Naive thymus-derived CD8-positive, alpha-beta T cell (primary cell): Measurements from ENCODE around the gene PPP1R18. TPM values are rescaled to one million over a fixed set of nuclear protein-coding genes. Genes with fewer than 3 reads are reported as not detected.
A peak's percentile ranks its signal among the peaks of the same experiment; 100 is the strongest.
"Not testable (repeated sequence)": the region's sequence is repeated elsewhere in the genome, so short reads cannot be mapped to it uniquely, and the experiment has no call there.

ENCODE experiments used
- ATAC-seq, 2 donors: fragments of 150-1000 bp; cut with Tn5 transposase in 1 of 2; sonication (Bioruptor Pico), chemical (Tn5 transposase) in 1 of 2; 1 replicate in 1 of 2; 2 replicates in 1 of 2; pipeline ENCODE4 v1.10.0; 2021; ENCODE audit warnings: mild to moderate bottlenecking in 2 of 2, moderate library complexity in 2 of 2
- POLR2A ChIA-PET: fragments of 350-600 bp; sonication (Branson Sonifier 250); formaldehyde crosslinking; loops from one replicate; lab custom pipeline; 2021; ENCODE audit warnings: antibody characterized with exemption; lab: Charles Lee
- DNase-seq, 10 donors: peaks; one replicate each; pipeline versions ENCODE4 v3.0.0 to v3.0.0-alpha.2; 2020 to 2022
- H3K27ac Mint-ChIP-seq, 10 donors: one replicate each; pipeline ENCODE4 v1.8.0; 2020 to 2022; ENCODE audit warnings: mild to moderate bottlenecking in 10 of 10, mixed read lengths in 10 of 10, moderate library complexity in 4 of 10, inconsistent platforms in 1 of 10
- H3K27me3 Mint-ChIP-seq, 5 donors: one replicate each; pipeline ENCODE4 v1.8.0; 2021 to 2022; ENCODE audit warnings: mixed read lengths in 5 of 5
- H3K36me3 Mint-ChIP-seq, 3 donors: one replicate each; pipeline ENCODE4 v1.8.0; 2020 to 2022; ENCODE audit warnings: mixed read lengths in 3 of 3, mild to moderate bottlenecking in 2 of 3, inconsistent platforms in 1 of 3
- H3K4me1 Mint-ChIP-seq, 4 donors: one replicate each; pipeline ENCODE4 v1.8.0; 2021 to 2022; ENCODE audit warnings: mixed read lengths in 4 of 4
- H3K4me3 Mint-ChIP-seq, 10 donors: one replicate each; pipeline ENCODE4 v1.8.0; 2020 to 2022; ENCODE audit warnings: mild to moderate bottlenecking in 10 of 10, mixed read lengths in 10 of 10, moderate library complexity in 6 of 10, inconsistent platforms in 1 of 10
- H3K9me3 Mint-ChIP-seq, 9 donors: one replicate each; pipeline ENCODE4 v1.8.0; 2020 to 2022; ENCODE audit warnings: mixed read lengths in 9 of 9, mild to moderate bottlenecking in 3 of 9, inconsistent platforms in 1 of 9, moderate library complexity in 1 of 9
- polyA plus RNA-seq, 3 donors: library from polyadenylated mRNA; unstranded; fragments of 300-500 nt; fragmentation: Illumina TruSeq; gene quantifications; one replicate each; pipeline ENCODE4 v1.2.3, GENCODE V29; 2021
- total RNA-seq, 8 experiments: library from RNA in 2 of 8; stranded (reverse) in 2 of 8; gene quantifications; one replicate each; pipeline ENCODE4 v1.2.3 and lab custom pipeline; 2021 to 2026

PPP1R18 gene
- total and polyA plus RNA-seq, 5 experiments from 2014 or later: 79.0 to 98.6 (median 82.0) TPM

DNA sequence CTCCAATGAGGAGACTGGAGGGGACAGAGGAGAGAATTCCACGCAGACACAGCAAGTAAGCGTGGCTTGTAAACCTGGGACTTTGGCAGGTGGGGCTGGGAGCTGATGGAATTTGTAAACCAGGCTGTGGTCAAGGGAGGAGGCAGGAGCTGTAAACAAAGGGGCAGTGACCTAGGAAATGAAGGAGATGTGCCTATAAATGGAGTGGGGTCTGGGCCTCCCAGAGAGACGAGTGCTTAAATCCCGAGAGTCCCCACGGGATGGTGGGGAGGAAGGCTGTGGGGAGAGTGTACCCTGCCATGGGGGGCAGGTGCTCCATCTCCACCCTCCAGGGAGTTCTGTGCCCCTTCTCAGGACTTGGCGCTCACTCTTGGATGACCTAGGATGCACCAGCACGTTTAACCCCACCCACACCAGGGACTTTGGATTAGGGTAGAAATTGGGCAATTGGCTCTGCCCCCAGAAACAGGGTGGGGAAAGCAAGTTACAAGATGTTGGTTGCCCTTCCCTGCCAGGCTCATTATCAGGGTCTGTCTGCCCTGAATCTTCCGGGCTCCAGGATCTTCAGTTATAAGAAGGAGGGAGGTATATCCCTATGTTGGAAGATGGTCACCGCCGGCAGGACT, 9.7 kb downstream of the PPP1R18 start:
- Mint-ChIP-seq H3K9me3 (no peaks in the 10 kb centered on the region), H3K4me3 (peak overlapping the region in 1 of 10 donors; percentile 26), H3K27ac (peak overlapping the region in 9 of 10 donors; percentile 13 to 87 (median 66)), H3K36me3 (peaks cover 5 to 54% (median 16%) of the 10 kb centered on the region in 3 donors), H3K4me1 (peaks cover 17 to 59% (median 53%) of the 10 kb centered on the region in 4 donors), H3K27me3 (no peaks in the 10 kb centered on the region)
- ATAC-seq: no peak
- no peak for DNase-seq
- POLR2A ChIA-PET: interaction anchor here (15.2 kb wide), 1 partner anchor 41 kb away, joined by 594 read pairs; the partner anchor contains the start of genes MDC1 and TUBB

DNA sequence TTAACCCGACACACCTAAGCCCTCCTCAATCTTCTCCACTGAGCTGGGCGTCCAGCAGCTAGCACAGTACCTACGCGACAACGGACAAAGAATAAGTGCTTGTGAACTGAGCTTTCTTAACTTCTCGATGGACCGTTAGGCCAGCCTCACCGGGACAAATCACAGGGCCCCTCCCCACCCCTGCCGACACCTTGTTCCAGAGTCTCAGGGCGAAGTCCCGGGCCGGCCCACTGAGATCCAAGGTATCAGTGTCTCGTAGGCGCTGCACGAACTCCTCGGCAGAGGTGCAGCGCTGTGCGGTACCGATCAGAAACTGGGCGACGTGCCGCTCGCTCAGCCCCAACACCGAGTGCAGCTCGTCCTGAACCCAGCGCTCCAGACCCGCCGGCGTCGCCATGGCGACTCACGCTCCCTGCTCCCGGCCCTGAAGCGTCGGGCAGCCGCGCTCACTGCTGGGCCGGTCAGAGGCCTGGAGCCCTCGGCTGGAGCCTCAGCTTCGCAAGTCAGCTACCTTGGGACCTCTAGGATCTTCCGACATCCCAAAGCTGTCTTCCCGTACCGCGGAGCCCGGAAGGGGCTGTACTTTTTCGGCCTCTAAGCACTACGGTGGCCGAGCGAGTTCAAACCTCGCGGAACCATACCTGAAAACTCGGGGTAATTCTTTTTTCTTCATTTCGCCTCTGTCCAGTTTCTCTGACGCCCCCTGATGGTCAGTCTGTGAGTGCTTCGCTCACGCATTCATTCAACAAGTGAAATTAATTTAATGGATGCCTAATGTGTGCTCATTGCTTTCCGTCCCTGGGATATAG, 13.8 kb downstream of the PPP1R18 start, which contains the start of gene DHX16:
TSS of gene DHX16 (minus strand) at position 562 of the 809 bp plus-strand sequence. CDS start at position 397, 165 bp downstream.
- H3K27ac Mint-ChIP-seq: peak within 1 kb of the TSS; percentile 74 to 96 (median 90)
- no peaks in the 10 kb centered on the region for H3K27me3 Mint-ChIP-seq
- DNase-seq (peak; percentile 76 to 94 (median 86)), ATAC-seq (peak; percentile 80 to 85)
- POLR2A ChIA-PET: interaction anchor here (0.7 to 15.2 kb wide), 18 partner anchors 10 to 243 kb away, joined by 3 to 594 read pairs (median 3); partner anchors contain the start of genes C6orf136, GNL1, MDC1 and MRPS18B
- no peaks in the 10 kb centered on the region for H3K9me3 Mint-ChIP-seq
- peaks cover 7 to 49% (median 12%) of the 10 kb centered on the region in 3 donors for H3K36me3 Mint-ChIP-seq
- H3K4me1 Mint-ChIP-seq: peaks cover 23 to 46% (median 41%) of the 10 kb centered on the region in 4 donors
- peak within 1 kb of the TSS; percentile 76 to 95 (median 90) for H3K4me3 Mint-ChIP-seq

DNA sequence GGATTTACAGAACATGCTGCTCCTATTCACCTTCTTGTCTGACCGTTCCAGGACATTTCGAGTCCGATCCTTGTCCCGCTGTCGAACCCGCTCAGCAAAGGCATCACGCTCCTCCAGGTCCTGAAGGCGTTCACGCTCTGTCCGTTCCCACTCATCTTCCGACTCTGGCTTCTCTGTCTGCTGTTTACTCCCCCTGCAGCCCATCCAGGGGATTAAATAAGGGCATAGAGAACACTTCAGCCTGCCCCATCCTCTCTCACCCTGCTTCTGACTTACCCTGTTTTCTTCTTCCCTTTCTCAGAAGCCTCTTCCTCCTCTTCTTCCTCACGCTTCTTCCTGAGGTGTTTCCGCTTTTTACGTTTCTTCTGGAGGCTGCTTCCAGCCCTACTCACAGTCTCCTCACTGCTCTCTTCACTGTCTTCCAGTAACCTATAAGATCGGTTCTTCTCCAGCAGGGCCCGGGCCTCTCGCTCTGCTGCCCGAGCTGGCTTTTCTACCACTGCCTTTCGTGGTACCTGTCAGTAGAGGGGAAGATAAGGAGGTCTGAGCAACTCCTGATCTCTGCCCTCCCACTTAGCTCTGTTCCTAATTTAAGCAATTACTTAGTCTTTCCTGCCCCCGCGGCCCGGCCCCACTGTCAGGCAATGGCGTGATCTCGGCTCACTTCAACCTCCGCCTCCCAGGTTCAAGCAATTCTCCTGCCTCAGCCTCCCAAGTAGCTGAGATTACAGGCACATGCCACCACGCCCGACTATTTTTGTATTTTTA, 15.5 kb downstream of the PPP1R18 start:
- H3K27ac Mint-ChIP-seq: peak overlapping the region; percentile 47 to 83 (median 62)
- ATAC-seq: no peak
- peak overlapping the region; percentile 68 to 91 (median 86) for H3K4me3 Mint-ChIP-seq
- H3K4me1 Mint-ChIP-seq: peaks cover 25 to 47% (median 38%) of the 10 kb centered on the region in 4 donors
- no peaks in the 10 kb centered on the region for H3K27me3 Mint-ChIP-seq
- no peak for DNase-seq
- POLR2A ChIA-PET: interaction anchor here (0.6 to 15.2 kb wide), 9 partner anchors 10 to 345 kb away, joined by 3 to 594 read pairs (median 5); partner anchors contain the start of genes MDC1, MRPS18B, PPP1R10 and TUBB
- H3K36me3 Mint-ChIP-seq: peaks cover 4 to 50% (median 9%) of the 10 kb centered on the region in 3 donors
- no peaks in the 10 kb centered on the region for H3K9me3 Mint-ChIP-seq

DNA sequence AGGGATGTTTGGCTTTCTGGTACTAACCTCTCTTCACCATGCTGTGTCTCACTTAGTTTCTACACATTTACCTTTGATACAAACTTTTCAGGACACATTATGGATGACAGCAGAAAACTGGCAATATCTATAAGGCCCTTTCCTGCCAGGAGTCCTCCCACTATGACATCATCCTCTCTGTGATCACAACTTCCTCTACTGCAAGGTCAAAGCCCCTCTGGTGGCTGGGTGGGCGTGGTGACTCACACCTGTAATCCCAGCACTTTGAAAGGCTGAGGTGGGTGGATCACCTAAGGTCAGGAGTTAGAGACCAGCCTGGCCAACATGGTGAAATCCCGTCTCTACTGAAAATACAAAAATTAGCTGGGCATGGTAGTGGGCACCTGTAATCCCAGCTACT, 20.1 kb downstream of the PPP1R18 start:
- Mint-ChIP-seq H3K36me3 (peaks cover 4 to 90% (median 29%) of the 10 kb centered on the region in 3 donors), H3K27ac (peak overlapping the region in 8 of 10 donors; percentile 25 to 80 (median 59)), H3K4me1 (peaks cover 20 to 33% (median 27%) of the 10 kb centered on the region in 4 donors)
- DNase-seq, H3K27me3 Mint-ChIP-seq, H3K4me3 Mint-ChIP-seq, POLR2A ChIA-PET, H3K9me3 Mint-ChIP-seq, ATAC-seq: not testable (repeated sequence)

DNA sequence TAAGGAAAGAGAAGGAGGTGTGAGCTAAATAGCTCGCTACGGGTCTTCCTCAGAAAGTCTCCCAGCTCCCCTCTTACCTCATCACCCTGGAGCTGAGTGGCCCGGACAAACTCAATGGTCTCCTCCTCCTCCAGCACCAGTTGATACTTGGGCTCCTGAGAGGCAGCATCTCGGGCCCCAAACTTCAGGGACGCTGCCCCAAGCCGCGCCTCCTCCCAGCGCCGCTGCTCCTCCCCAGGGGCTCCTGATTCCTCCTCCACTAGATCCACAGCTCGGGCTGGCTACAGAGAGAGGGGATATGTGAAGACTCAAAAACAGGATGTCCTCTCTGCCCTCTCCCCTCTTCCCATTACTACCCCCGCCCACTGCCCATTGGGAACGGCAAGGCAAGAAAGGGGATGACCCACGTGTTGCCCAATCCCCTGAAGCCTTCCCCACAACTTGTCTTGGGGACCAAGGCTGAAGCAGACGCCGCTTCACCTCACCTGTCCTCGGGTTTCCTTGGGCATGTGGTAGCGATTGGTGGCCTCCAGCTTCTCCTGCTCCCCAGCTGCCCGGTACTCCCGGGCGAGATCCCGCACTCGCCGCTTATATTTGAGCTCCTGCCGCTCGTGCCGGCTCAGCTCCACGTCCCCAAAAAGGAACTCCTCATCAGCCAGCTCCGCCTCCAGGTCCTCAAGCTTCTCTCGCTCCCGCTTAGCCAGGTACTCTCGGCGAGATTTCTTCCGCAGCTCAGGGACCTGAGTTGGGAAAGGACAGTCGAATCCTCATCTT, 21.3 kb downstream of the PPP1R18 start:
- H3K4me1 Mint-ChIP-seq: peaks cover 11 to 22% (median 16%) of the 10 kb centered on the region in 4 donors
- no peak overlapping the region for H3K27ac Mint-ChIP-seq
- H3K27me3 Mint-ChIP-seq: no peaks in the 10 kb centered on the region
- no peak overlapping the region for H3K4me3 Mint-ChIP-seq
- DNase-seq (no peak), ATAC-seq (no peak)
- H3K9me3 Mint-ChIP-seq: no peaks in the 10 kb centered on the region
- H3K36me3 Mint-ChIP-seq: peaks cover 4 to 89% (median 28%) of the 10 kb centered on the region in 3 donors
- POLR2A ChIA-PET: interaction anchor here (0.7 kb wide), 1 partner anchor 47 kb away, joined by 3 read pairs; the partner anchor contains the start of genes MRPS18B and PPP1R10

DNA sequence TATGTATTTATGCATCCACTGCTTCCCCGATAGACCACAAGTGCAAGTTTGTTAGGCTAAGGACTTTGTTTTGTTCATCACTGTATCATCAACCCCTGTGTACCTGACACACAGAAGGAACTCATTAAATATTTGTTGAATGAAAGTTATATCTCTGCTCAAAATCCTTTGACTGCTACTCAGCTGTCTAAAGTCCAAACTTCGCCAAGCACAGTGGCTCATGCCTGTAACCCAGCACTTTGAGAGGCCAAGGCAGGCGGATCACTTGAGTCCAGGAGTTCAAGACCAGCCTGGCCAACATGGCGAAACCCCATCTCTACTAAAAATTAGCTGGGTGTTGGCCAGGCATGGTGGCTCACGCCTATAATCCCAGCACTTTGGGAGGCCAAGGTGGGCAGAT, 28.5 kb downstream of the PPP1R18 start:
- not testable (repeated sequence) for H3K9me3 Mint-ChIP-seq, DNase-seq, ATAC-seq, H3K4me3 Mint-ChIP-seq, H3K27me3 Mint-ChIP-seq
- Mint-ChIP-seq H3K36me3 (peaks cover 7 to 95% (median 24%) of the 10 kb centered on the region in 3 donors), H3K4me1 (peaks cover 0 to 14% (median 10%) of the 10 kb centered on the region in 4 donors), H3K27ac (peak overlapping the region in 4 of 10 donors; percentile 27 to 64 (median 48))
- POLR2A ChIA-PET: interaction anchor here (0.7 kb wide), 2 partner anchors 76 to 94 kb away, joined by 3 to 5 read pairs; no protein-coding TSS in a partner anchor

DNA sequence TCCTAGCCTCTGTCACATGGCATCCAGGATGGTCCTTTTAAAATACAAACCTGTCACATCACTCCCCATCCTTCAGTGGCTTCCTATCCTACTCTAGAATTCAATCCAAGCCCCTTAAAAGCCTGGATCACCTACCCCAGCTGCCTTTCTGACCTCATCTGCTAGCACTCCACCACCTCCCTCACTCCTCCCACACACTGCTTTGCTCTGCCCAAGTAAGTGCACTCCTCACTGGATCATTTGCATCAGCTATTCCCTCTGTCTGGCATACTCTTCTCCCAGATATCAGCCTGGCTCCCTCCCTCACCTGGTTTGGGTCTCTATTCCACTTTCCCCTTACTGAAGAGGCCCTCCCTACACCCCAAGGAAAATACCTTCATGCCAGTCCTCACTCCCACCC, 29.0 kb downstream of the PPP1R18 start:
- Mint-ChIP-seq H3K4me3 (no peak overlapping the region), H3K27ac (peak overlapping the region in 6 of 10 donors; percentile 27 to 73 (median 48)), H3K9me3 (no peaks in the 10 kb centered on the region), H3K27me3 (no peaks in the 10 kb centered on the region), H3K36me3 (peaks cover 7 to 95% (median 21%) of the 10 kb centered on the region in 3 donors), H3K4me1 (peaks cover 0 to 14% (median 9%) of the 10 kb centered on the region in 4 donors)
- DNase-seq (no peak), ATAC-seq (no peak)
- POLR2A ChIA-PET: interaction anchor here (0.7 kb wide), 1 partner anchor 94 kb away, joined by 3 read pairs; no protein-coding TSS in a partner anchor

DNA sequence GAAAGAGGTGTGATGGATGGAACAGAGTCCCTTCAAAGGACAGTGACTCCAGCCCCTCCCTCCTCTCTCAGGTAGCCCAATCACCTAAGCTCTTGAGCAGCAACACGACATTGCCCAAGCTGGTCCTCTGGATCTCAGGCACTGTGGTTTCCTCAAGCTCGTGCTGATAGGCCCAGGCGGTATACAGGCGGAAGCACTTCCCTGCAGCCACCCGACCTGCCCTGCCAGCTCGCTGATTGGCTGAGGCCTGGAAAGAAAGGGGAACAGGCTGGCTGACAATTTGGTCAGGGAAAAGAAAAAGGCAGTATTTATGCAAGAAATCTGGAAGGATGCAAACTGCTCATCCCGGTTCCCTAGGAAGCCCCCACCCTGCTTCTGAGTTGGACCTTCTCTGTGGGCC, 29.9 kb downstream of the PPP1R18 start:
- POLR2A ChIA-PET: no interaction called here
- Mint-ChIP-seq H3K4me3 (no peak overlapping the region), H3K4me1 (peaks cover 0 to 9% (median 6%) of the 10 kb centered on the region in 4 donors), H3K9me3 (no peaks in the 10 kb centered on the region), H3K27me3 (no peaks in the 10 kb centered on the region), H3K36me3 (peaks cover 7 to 95% (median 13%) of the 10 kb centered on the region in 3 donors), H3K27ac (peak overlapping the region in 1 of 10 donors; percentile 74)
- DNase-seq (no peak), ATAC-seq (no peak)

DNA sequence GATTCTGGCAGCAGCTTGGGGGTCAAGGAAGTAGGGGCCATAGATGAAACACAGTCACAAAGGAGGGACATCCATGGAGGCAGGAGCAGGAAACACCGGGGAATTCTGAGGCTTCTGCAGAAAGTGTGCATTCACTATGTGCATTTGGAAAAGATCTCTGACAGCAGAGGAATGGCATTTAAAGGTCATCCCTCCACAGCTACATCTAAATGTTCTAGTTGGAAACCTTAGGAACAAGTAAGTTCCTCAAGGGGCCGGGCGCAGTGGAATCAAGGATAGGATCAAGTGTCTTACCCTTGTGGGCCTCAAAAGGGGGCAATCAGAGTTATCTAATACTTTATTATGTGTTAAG, 30.7 kb downstream of the PPP1R18 start:
- POLR2A ChIA-PET: no interaction called here
- no peaks in the 10 kb centered on the region for H3K27me3 Mint-ChIP-seq
- no peak for DNase-seq
- H3K27ac Mint-ChIP-seq: peak overlapping the region in 8 of 10 donors; percentile 21 to 73 (median 44)
- H3K36me3 Mint-ChIP-seq: peaks cover 7 to 95% (median 17%) of the 10 kb centered on the region in 3 donors
- H3K9me3 Mint-ChIP-seq: no peaks in the 10 kb centered on the region
- H3K4me3 Mint-ChIP-seq: no peak overlapping the region
- ATAC-seq: no peak
- peaks cover 5 to 9% (median 6%) of the 10 kb centered on the region in 4 donors for H3K4me1 Mint-ChIP-seq

DNA sequence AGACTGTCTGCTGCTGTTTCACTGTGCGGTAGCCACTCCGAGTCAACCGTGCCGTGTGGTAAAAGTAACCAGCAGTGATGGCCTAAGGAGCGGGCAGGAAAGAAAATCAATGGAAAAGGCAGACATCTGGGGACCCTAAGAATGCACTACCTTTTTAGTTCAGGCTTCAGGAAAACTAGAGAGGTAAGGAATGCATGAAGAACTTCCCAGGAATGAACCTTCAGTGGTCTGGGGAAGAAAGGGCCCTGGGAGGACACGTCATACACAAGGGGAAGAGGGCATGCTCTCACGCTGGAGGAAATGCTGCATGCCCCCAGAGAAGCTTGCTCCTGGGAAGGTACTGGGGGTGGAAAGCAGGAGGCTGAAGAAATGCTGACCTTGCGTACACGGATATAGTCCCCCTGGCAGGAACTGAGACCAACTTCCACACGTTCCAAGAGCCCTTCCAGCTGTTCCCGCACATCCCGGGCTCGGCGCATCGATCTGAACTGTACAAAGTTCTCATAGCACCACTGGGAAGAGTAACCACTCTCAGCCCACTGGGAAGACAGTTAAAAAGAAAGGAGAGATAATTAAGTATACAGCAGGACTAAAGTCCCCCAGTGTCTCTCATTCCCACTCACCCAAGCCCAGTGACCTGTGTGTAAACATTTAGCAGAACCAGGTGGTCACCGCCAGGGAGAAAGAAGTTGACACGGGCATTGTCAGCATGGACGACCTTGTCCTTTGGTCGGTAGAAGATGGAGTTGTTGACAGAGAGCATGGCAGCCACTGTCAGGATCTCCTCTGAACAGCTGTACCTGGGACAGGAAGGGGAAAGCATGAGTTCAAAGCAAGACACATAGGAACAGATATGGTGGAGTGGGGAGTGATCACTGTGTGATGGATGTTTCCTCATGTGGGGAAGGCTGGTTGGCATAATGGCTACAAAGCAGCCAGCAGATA, 31.4 kb downstream of the PPP1R18 start:
- Mint-ChIP-seq H3K27ac (peak overlapping the region in 8 of 10 donors; percentile 41 to 78 (median 56)), H3K4me3 (no peak overlapping the region), H3K36me3 (peaks cover 7 to 93% (median 17%) of the 10 kb centered on the region in 3 donors), H3K27me3 (no peaks in the 10 kb centered on the region), H3K9me3 (no peaks in the 10 kb centered on the region), H3K4me1 (peaks cover 5 to 8% (median 6%) of the 10 kb centered on the region in 4 donors)
- no peak for ATAC-seq
- POLR2A ChIA-PET: no interaction called here
- DNase-seq: no peak
